Hematopoietic multipotent progenitor cell treated with erythropoietin and hydrocortisone succinate and interleukin-3 and kit ligand, for 17 days (in vitro differentiated cells): ENCODE measurements around the gene SEMA4D.
A peak's percentile ranks its signal among the peaks of the same experiment; 100 is the strongest.

Experiments
- DNase-seq: peaks from one replicate; pipeline ENCODE4 v3.0.0-alpha.2; 2015; ENCODE audit warnings: low spot score

Gene SEMA4D

DNA sequence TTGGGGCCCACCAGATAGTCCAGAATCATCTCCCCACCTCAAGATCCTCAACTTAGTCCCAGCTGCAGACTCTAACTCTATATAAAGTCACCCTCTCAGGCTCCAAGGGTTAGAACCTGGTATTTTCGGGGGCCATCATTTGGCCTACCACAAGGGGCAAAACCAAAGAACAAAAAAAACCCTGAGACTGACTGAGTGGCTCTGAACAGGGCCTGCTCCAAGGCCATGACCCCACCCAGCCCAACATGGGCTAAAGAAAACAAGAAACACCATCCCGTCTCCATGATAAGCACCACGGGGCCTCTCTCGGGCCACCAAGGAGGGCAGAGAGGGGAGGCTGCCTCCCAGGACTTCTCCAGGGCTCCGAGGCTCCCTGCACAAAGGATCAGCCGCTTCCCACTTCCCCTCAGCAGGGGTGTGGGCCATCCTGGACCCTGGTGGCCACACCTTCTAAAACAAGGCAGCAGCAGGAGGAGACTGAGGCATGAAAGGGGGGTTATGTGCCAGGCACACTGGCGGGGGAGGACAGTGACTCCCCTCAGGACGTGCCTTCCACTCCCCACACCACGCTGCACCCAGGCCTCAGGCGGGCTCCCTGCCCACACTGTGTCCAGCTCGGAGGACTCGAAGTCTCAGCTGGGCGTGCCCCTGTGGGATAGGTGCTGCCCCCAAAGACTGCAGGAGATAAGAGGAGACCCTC, 51.5 kb downstream of the SEMA4D start:
- no peak for DNase-seq

DNA sequence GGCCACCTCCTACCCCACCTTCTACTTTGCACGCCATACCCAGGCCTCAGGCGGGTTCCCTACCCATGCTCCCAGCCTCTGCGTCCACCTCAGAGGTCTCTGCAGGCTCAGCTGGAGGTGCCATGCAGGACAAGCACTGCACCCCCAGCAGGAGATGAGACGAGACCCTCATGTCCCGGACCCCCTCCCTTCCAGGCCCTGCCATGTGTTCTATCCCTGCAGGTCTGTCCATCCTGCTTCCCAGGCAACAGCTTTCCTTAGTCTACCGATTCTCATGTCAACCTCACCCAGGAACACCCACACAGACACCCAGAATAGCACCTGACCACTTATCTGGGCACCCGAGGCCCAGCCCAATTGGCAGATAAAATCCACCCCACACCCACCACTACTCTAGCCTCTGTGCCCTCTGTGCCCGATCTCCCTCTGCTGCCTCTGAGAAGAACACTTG, 52.1 kb downstream of the SEMA4D start:
- peak; percentile 62 for DNase-seq

DNA sequence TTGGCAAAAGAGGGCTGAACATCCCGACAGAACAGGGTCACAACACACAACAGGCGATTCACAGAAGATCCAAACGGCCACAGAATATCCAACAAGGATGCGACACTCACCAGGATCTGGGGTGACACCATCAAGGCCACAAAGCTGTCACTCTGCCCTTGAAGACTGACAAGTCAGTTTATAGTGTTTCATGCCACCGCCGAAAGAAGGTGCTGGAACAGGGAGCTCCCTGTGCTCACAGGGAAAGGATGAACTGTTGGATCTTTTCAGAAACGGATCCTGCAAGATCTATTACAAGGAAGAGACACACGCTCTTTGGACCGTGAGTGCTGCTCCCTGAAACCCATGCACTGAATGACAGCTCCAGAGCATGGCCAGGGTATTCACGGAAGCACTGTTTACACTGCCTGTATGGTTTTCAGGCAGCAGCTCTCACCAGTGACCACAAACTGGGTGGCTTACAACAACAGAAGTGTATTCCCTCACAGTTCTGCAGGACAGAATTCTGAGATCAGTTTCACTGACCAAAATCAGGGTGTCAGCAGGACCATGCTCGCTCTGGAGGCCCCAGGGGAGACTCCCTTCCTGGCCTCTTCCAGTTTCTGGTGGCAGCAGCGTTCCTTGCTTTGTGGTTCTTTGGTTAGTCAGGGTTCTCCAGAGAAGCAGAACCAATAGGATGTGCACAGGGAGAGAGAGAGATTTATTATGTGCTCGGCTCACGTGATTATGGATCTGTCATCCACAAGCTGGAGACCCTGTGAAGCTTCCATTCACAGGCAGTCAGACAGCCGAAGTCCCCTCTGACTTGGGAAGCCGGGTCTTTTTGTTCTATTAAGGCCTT, 52.8 kb downstream of the SEMA4D start:
- no peak for DNase-seq

DNA sequence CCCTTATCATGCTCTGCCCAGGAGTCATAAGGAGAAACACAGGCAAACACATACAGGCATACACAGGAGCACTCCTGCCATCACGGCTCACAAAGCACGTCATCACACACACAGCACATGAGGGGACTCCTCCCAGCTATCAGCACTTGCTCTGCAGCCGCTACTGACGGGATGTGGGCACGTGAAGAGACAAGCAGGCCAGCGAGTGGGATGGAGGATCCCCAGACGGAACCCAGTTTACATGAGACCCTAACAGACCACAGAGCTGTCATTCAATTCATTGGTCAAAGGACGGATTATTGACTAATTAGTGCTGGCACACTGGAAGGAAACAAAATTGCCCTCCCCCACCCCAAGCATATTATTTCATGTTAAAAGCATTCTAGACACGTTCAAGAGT, 53.6 kb downstream of the SEMA4D start:
- no peak for DNase-seq

DNA sequence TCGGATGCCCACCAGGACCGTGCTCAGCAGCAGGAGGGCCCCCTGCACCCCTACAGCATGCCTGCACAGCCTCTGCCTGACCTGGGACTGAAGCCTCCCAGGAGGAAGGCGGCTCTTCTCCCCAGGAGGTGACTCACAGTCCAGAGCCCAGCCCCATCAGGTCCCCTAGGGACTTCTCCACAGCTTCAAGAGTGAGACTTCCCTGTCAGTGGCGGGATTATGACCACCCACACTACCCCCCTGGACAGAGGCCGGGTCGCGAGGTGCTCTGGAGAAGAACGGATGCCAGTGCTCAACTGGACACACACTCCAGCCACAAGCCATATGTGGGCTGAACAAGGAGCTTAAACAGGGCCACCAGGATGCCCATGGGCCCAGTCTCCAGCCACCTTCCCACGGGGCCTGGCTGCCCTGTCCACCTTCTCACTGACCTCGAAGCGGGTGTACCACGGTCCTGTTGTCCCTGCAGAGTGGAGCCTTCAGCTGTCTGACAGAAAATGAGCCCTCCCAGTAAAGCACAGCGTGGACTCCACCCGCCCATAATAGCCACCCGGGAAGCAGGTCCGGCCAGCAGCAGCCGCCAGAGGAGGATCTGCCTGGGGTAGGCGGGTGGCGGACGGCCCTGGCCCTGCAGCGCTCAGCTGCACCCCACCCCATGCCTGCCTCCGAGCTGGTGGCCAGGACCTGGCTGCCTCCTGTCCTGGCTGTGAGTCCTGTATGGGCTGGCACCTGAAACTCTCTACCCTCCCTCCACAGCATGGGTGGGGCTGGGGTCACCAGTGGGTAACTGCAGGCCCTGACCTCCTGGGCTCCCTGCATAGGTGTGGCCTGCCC, 54.7 kb downstream of the SEMA4D start:
- DNase-seq: no peak

DNA sequence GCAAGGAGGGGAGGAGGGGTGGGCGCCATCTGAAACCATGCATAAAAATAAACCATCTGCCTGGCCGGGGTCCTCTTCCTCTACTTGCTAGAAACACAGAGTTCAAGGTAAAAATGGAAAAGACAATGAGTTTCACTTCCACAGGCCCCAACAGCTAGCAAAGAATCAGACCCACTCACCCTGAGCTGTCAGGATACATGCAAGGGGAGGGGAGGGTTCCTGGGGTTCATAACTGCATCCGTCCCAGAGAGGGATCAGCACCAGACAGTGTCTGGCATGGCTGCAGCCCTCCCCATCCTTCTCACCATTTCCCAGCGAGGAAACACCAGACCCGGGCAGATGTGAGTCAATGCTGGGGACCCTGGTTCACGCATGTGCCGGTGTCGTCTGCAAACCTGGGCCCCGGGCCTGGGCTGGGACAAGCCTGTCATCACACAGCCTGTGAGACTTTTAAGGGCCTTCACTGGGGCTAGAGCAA, 55.4 kb downstream of the SEMA4D start:
- DNase-seq: no peak

DNA sequence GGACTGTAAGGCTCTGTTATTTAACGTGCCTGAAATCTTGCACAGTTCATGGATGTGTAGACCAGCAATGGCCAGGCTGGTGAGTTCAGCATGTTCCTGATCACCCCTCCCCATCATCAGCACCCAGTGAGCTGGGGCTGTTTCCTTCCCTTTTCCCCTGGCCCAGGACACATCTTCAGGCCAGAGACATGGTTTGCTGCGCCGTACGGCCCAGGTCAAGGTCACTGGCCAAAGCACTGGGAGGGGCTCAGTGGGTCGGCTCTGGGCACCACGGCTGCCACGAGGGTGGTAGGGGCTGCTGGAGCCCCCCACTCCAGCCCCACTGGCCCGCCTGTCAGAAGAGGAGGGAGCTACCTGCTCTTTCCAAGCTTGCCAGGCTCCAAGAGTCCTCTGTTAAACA, 55.9 kb downstream of the SEMA4D start:
- DNase-seq: no peak

DNA sequence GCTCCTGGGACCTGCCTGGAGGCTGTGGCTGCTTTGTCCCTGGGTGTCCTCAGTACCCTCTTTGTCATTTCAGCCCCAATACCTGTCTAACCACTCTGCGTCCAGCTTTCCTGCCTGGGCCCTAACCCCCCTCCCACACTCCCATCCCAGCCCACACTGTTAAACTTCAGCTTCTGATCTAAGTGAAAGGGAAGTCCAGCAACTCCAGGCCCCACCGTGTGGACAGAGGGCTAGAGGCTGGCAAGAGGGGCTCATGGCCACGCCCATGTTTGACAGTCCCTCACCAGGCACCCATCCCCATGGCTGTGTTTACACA, 56.3 kb downstream of the SEMA4D start:
- DNase-seq: no peak

DNA sequence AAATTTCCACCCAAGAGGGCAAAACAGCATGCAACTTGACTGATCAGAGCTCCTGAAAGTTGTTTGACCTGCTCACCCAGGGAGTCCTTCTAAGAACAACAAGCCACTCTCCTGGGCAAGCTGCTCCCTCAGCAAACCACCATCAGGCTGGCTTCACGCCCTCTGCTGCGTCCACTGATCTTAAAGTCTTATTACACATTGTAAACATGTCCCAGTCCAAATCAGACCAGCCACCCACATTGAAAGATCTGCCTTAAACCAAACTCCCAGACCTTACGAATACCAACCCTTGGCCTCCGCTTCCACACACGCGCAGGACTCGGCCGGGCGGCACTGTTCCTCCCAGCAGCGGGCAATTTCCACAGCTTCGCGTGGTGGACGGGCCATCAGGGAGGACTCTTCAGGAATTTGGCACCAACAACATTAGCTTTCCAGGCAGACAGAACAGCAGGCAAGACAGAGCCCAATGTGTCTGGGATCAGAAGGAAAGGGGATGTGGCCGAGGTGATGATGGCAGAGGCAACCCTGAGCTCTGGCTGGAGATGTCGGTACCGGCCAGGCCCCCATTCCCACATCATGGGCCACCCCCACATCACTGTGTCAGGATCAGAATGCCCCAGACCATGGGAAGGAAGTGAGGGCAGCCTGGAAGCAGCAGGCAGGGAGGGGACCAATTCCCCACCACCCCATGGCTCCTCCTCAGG, 56.8 kb downstream of the SEMA4D start:
- no peak for DNase-seq

DNA sequence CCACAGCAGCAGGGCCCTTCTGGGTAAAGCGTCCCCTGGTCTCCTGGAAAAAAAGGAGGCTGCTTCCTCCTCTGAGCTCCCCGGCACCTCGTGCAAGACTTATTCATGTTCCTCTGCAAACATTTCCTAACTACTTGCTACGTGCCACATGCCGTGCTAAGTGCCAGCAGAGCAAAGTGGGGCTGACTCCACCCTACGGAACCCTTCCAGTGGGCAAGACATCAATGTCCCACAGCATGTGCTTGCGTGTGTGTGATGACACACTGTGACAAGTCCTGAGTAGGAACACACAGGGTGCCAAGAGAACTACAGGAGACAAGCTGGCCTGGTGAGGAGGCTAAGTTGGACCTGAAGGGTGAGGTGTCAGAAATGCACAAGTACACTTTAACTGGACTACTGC, 57.4 kb downstream of the SEMA4D start:
- DNase-seq: peak; percentile 24

DNA sequence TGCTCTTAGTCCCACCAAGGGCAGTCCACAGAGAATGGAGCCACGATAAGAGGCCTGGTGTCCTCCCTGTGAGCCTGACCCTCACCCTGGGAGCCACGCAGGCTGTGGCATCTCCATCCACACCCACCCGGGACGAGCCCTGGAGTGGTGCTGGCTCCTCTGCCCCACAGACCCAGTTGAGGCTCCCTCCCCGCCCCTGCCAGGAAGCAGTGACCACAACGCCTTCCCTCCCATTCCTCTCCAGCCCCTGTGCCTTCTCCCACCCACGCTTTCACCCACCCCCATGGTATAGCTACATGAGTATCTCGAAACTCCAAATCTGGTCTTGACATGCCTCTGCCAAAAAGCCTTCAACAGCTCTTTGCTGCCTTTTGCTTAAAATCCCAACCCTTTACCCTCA, 57.9 kb downstream of the SEMA4D start:
- DNase-seq: no peak

DNA sequence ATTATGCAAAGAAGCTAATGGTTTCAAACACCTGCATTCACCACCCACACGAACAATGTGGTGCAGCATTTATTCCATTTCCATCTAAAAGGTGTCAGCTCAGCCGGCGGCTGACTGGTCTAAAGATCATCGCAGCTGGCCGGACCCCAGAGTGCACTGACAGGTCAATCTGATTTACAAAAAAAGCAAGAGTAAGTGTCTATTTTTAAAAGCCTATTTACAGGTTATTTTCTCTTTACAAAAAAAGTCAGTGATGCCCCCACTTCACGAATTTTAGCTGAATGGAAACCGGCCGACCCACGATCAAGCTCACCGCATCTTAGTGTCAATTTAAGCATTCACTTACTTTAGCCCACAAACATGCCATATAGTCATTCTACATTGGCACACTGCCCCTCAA, 58.3 kb downstream of the SEMA4D start:
- DNase-seq: no peak

DNA sequence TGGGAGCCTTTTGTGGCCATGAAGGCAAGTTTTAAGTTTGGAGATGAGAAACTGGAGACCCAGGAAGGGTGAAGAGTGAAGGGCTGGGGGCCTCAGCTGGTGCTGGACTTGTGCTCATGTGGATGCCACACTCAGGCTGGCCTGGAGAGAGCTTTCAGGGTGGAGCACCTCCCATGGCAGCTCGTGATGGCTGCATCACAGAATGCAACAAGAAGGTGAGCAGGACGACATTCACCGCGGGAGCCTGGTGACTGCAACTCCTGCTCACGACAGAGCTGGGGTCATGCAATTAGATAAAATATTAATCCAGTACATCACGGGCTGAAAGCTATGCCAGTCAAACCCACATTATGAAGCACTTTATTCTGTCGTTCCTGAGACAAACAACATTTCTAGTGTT, 59.7 kb downstream of the SEMA4D start:
- DNase-seq: no peak

DNA sequence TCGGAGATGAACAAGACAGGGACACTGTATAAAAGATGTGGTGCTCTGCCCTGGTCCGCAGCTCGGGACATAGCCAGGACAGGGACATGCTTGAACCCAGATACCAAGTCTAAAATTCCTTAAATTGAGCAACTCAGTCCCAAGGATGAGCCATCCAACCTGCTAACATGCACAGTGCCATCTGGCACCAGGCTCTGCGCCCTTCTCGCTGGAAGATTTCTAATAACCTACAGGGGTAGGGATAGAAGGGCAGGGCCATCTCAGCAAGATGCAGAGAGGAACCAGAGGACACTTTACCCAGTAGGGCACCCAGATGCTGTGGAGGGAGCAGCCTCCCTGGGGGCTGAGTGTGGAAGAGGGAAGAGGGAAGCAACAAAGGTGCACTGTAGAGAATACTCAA, 60.1 kb downstream of the SEMA4D start:
- DNase-seq: no peak

DNA sequence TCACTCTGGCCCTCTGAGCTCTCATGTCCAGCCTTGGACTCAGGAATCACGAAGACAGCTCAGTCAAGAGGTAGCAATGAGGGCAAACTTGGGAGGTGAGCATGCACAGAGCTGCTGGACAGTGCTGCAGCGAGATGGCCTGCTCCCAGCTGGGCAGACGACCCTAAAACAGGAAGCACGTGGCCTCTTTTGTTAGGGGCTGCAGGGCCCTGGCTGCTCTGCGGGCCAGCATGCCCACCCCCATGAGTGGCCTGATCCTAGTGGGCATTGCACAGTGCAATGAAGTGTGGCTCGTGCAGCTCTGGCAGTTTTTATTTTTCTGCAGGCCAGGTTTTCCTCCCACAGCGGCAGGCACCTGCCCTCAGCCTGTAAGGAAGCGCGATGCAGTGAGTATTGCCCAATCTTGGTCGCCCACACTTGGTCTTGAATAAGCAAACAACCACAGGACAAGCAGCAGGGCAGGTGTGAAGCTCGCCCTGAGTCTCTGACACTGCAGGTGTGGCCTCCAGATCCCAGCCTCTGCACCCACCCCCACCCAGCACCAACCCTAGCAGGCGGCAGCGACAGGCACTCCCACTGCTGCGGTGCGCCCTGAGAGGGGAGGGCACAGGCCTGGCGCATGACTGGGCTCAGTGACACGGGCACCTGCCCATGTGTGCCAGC, 60.8 kb downstream of the SEMA4D start:
- DNase-seq: no peak

DNA sequence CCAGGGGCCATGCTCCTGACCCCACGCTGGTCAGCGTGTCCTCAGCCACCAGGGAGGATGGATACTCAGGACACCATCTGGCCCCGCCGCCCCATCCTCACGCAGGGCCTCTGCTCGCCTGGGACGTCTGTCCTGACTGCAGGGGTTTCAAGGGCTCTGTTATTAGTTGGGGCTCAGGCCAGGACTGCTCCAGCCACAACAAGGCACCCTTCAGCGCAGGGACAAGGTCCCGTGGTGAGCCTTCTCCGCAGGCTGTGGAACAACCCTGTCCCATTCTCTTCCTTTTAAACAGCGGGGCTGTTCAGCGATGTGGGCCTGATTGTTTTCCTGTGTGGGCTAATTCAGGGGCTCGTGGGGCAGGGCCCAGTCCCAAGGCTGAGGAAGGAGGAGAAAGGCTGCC, 61.6 kb downstream of the SEMA4D start:
- DNase-seq: no peak

DNA sequence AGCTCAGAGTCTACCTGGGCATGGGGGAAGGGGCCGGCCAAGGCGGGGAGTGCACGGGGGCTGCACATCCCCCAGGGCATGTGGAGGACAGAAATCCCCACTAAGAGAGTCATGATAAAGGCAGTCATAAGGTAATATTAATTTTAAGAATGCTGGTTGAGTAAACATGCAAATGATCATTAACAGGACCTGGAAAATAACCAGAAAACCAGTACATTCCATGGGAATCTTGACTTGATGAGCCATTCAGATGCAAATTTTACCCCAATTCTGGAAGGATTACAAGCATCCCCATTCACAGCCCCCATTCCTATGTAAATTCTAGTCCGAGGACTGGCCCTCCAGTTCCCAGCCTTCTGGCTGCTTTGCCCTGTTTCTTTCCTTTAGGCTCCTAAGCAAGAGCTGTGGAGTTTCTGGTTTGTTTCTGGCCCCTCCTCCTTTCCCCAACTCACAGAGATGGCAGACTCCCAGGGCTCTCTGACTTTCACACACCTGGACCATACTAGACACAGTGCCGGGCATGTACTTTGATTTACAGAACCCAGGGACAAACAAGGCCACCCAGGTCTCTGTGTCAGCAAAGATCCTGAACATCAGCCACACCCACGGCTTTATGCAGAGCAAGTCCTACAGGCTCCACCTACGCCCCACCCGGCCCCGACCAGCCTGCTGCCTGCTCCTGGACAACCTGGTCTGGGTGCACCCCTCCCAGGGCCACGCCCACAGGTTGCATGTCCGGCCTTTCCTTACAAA, 62.7 kb downstream of the SEMA4D start:
- peak; percentile 67 for DNase-seq

DNA sequence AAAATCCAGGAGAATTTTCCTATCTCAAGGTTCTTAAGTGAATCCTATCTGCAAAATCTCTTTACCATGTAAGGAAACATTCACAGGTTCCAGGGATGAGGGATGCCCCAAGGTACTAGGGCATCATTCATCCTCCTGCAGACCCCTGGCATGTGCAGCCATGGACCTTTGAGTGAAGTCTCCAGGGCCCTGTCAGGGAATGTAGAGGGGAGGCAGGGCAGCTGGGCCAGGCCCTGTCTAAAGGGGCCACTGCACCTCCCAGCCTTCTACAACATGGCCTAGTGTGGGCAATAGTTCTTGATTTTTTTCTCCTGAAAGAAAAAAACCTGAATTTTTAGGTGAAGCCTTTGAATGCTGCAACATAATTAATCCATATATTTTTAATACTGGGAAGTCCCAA, 63.3 kb downstream of the SEMA4D start:
- DNase-seq: no peak

DNA sequence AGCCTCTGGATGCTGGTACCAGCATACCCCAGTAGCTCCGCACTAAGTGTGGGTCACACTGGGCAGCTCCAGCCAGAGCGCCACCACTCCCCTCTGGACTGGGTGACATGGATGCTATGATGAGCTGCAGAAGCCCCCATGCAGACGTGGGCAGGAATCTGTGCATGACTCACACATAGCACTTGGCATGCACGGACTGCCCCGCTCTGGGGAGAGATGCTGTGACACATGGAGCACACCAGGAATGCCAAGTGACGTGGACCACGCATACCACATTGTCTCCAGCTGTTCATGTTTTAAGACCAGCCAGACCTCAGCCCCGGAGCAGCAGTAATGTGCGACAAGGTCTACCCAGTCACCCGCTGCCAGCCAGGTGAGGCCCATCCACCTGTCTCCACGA, 64.1 kb downstream of the SEMA4D start:
- DNase-seq: no peak

DNA sequence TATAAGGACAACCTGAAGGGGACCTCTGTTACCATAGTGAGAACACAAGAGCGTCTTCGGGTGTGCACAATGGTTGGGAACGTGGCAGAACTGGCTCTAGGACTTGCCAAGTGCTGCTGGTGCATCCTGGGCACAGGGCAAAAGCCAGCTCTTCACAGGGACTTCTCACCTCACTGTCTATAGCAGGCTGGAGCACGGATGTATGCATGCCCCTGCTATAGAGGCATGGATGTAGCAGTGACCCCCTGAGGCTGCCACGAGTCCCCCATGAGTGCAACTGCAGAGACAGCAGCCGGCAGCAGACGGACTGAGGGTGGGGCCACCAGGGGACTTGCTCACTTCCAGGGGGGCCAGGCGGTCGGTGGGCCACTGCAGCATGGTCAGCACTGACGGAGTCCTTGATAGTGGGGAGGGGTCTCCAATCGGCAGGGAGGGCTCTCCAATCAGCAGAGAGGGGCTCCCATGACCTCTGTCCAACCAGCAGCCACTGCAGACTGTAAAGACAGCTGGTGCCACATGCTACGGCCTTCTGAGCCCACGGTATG, 64.9 kb downstream of the SEMA4D start:
- DNase-seq: no peak
